GM21447 (cell line): ENCODE data around the gene UBN2.
"Not testable (repeated sequence)": the region's sequence is repeated elsewhere in the genome, so short reads cannot be mapped to it uniquely, and the experiment has no call there.

Source experiments
- ATAC-seq: cut with Tn5 transposase; IDR thresholded peaks from one replicate; pipeline ENCODE4 v1.9.1; 2021; ENCODE audit not compliant: unreplicated experiment

The UBN2 gene

DNA sequence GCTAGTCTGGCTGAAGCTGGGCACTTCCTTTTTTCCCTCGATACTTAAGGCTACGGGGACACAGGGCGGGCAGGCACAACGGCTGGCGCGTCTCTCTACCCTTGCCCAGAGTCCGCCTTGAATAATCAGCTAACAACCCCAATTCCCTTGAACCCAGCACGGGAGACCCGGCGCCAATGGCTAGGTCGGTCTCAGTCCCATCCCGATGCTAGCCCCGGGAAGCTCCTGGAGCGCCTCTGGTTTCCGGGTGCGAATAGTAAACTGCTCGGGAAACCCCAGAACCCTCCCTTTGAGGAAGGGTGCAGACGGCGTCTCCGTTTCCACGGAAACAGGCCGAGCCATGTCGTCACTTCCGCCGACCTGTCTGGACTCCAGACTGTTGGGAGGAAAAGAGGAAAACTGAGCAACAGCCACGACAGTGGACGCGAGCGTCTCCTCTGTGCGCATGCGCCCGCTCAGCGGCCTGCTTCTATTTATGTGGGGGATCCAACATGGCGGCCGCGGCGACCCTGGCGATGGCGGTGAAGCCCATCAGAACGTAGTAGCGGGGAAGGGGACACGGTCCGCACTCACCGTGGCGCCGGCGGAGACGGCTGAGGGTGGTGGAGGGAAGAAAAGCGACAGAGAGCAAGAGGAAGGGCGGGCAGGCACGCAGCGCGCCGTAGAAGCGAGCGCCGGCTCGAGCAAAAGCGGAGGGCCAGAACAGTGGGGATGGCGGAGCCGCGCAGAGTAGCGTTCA, at the start of gene UBN2:
Gene UBN2 (plus strand): TSS at position 464 of the 739 bp plus-strand sequence. CDS start 248 bp downstream, at position 712.
- ATAC-seq: peak; percentile 96

DNA sequence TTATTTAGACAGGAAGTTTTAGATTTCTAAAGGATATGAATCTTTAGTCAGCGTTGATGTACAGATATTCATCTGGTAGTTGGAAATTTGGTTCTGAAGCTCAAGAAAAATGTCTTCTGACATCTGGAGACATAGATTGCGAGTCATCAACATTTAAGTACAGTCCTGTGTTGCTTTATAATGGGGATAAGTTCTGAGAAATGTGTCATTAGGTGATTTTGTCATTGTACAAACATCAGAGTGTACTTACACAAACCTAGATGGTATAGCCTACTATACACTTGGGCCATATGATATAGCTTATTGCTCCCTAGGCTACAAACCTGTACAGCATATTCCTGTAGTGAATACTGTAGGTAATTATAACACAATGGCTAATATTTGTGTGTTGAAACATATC, 49.6 kb upstream of the UBN2 start:
- no peak for ATAC-seq

DNA sequence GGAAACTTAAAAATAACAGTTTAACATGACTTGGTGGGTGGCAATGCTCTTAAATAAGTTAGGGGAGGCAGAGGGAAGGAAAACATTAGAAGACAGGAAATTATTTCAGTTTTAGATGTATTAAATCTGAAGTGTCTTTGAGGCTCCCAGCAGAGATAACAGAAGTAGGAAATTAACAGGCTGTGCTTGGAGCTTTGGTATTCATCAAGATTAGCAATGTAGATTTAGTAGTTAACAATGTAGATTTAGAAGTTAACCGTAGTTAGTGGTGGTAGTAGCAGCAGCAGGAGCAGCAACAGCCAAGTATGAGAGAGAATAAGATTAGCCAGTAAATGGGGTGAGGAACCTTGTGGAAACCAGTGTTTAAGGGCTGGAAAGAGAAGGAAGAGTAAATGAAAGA, 48.7 kb upstream of the UBN2 start:
- ATAC-seq: no peak

- ATAC-seq: no peak
These were observed 47.8 kb upstream of the UBN2 start for GRCh38 chr7:139183251-139183650.

DNA sequence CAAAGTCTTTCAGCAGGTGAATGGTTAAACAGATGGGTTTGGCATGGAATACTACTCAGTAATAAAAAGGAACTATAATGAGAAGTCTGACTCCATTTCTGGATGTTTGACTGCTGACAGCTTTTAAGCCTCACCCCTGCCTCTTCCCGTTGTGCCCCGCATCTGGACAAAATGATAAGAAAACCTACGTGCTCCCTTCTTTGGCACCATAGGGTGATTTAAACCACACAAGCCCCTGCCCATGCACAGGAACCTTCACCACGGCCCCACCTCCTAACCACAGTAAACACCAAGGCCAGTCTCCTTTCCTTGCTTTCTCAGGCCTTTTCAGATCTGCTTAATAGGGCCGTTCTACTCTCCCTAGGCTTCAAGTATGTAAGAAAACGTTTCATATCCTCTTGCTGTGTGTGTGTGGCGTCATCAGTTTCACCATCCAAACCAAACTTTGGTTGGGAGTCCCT, 47.1 kb upstream of the UBN2 start:
- no peak for ATAC-seq

- no peak for ATAC-seq
These were observed 44.9 kb upstream of the UBN2 start for GRCh38 chr7:139186146-139186545.

- ATAC-seq: no peak
These were observed 41.7 kb upstream of the UBN2 start for GRCh38 chr7:139189357-139189756.

DNA sequence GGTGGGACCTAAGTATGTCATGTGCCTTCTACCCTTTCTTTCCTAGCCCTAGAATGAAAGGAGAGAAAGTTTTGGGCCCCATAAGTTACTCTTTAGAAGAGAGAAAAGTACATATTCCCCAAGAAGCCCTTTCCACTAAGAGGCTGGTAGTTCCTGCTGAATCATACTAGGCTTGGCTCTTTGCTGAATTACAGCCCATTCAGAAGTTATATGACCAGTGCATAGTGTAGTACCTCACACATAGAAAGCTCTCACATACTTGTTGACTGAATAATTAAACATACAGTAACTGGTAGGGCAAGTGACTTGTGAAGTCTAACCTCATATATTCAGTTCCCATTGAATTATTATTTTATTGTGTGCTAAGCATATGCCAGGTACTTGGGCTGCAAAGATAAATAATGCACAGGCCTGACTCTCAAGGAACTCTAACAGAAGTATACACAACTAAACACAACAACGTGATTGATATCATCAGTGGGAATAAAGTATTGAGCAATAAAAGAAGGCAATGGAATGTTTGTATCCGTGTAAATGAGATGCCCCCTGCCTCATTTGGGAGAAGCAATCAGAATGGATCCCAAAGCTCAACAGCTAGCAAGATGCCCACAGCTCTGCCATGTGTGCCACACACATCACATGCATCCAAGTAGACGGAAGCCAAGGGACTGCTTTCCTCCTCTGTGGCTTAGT, 38.9 kb upstream of the UBN2 start:
- ATAC-seq: no peak

DNA sequence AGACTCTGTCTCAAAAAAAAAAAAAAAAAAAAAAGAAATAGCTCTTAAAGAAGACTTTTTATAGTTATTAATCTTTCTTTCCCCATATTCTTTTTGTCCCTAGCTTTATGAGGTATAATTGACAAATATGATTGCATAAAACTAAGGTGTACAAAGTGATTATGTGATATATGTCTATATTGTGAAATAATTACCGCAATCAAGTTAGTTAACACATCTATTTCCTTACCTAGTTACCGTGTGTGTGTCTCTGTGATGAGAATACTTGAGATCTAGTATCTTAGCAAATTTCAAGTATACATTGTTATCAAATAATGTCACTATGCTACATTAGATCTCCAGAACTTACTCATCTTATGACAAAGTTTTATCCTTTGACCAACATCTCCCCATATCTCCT, 30.7 kb upstream of the UBN2 start:
- no peak for ATAC-seq

DNA sequence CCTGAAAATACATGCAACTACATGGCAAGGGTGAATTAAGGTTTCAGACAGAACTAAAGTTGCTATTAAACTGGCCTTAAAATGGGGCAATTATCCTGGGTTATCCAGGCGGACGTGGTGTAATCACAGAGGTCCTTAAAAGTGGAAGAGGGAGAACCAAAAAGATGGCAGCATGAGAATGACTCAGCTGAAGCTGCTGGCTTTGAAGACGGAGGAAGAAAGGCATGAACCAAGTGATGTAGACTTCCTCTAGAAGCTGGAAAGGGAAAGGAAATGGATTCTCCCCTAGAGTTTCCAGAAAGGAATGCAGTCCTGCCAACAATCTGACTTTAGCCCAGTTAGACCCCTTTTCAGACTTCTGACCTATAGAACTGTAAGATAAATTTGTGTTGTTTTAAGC, 27.0 kb upstream of the UBN2 start:
- ATAC-seq: no peak

- no peak for ATAC-seq
These were observed 25.2 kb upstream of the UBN2 start for GRCh38 chr7:139205843-139206242.

GRCh38 chr7:139212133-139212532, 18.9 kb upstream of the UBN2 start:
- ATAC-seq: no peak

DNA sequence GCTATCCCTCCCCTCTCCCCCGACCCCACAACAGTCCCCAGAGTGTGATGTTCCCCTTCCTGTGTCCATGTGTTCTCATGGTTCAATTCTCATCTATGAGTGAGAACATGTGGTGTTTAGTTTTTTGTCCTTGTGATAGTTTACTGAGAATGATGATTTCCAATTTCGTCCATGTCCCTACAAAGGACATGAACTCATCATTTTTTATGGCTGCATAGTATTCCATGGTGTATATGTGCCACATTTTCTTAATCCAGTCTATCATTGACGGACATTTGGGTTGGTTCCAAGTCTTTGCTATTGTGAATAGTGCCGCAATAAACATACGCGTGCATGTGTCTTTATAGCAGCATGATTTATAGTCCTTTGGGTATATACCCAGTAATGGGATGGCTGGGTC, 17.5 kb upstream of the UBN2 start:
- ATAC-seq: not testable (repeated sequence)

GRCh38 chr7:139218173-139218572, 12.9 kb upstream of the UBN2 start:
- ATAC-seq: no peak

DNA sequence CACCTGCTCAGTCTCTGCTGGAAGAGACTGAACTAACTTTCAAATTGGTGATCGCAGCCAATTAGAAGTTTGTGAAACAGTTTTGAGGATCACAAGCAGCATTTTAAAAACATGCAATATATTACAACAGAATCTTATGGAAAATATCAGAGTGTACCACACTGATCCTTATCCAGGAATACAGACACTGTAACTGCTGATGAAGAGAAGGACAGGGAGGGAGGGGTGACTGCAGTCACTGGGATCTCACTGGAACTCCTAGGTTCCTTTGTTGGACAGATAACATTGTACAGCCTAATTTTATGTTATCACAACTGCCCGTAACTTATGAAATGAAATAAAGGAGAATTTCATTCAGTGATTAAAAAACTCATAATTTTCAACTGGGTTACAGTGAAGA, 6.8 kb upstream of the UBN2 start:
- no peak for ATAC-seq

GRCh38 chr7:139224836-139225235, 6.2 kb upstream of the UBN2 start:
- not testable (repeated sequence) for ATAC-seq

DNA sequence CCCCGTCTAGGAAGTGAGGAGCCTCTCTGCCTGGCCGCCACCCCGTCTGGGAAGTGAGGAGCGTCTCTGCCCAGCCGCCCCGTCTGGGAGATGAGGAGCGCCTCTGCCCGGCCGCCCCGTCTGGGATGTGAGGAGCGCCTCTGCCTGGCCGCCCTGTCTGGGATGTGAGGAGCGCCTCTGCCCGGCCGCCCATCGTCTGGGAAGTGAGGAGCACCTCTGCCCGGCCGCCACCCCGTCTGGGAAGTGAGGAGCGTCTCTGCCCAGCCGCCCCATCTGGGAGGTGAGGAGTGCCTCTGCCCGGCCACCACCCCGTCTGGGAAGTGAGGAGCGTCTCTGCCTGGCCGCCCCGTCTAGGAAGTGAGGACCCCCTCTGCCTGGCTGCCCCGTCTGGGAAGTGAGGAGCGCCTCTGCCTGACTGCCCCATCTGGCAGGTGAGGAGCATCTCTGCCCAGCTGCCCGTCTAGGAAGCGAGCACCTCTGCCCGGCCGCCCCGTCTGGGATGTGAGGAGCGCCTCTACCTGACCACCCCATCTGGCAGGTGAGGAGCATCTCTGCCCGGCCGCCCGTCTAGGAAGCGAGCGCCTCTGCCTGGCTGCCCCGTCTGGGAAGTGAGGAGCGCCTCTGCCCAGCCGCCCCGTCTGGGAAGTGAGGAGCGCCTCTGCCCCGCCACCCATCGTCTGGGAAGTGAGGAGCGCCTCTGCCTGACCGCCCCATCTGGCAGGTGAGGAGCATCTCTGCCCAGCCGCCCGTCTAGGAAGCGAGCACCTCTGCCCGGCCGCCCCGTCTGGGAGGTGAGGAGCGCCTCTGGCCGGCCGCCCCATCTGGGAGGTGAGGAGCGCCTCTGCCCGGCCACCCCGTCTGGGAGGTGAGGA, 5.5 kb upstream of the UBN2 start:
- ATAC-seq: not testable (repeated sequence)

GRCh38 chr7:139226158-139226515, 4.9 kb upstream of the UBN2 start:
- ATAC-seq: not testable (repeated sequence)

- ATAC-seq: not testable (repeated sequence)
These were observed 4.0 kb upstream of the UBN2 start for GRCh38 chr7:139226988-139227488.

- ATAC-seq: no peak
These were observed 1.0 kb upstream of the UBN2 start for GRCh38 chr7:139230023-139230422.

GRCh38 chr7:139230484-139230773, 608 bp upstream of the UBN2 start:
- ATAC-seq: no peak
